Sigmoid colon (tissue), 7 donors: ENCODE data around the gene DCC. TPM values are rescaled to one million over a fixed set of nuclear protein-coding genes. Genes with fewer than 3 reads are reported as not detected.

Source experiments
- DNase-seq: peaks from one replicate; pipeline ENCODE4 v3.0.0-alpha.2; 2019
- H3K27ac ChIP-seq, 4 donors: fragments of 200-600 bp; sonication (generic); one replicate each; pipeline ENCODE4 v1.5.1; 2016 to 2019; ENCODE audit warnings: mild to moderate bottlenecking in 1 of 4
- H3K27me3 ChIP-seq, 3 donors: fragments of 200-600 bp; sonication (generic); one replicate each; pipeline ENCODE4 v1.5.1; 2019; ENCODE audit warnings: mild to moderate bottlenecking in 1 of 3
- H3K36me3 ChIP-seq, 4 donors: fragments of 200-600 bp; sonication (generic); one replicate each; pipeline ENCODE4 v1.5.1; 2016 to 2019
- H3K4me1 ChIP-seq, 4 donors: fragments of 200-600 bp; sonication (generic); one replicate each; pipeline ENCODE4 v1.5.1; 2017 to 2019
- H3K4me3 ChIP-seq, 4 donors: fragments of 200-600 bp; sonication (generic); one replicate each; pipeline ENCODE4 v1.5.1; 2017 to 2019; ENCODE audit warnings: mild to moderate bottlenecking in 2 of 4, moderate library complexity in 1 of 4
- H3K9me3 ChIP-seq, 4 donors: fragments of 200-600 bp in 3 of 4; sonication (generic) in 3 of 4; one replicate each; pipeline versions ENCODE4 v1.5.1 to v1.6.1; 2013 to 2019
- EP300 ChIP-seq, 4 donors: sonication (generic); formaldehyde crosslinking; IDR thresholded peaks; one replicate each; pipeline ENCODE4 v1.6.1; 2017; ENCODE audit warnings: antibody characterized with exemption in 4 of 4
- POLR2A ChIP-seq, 2 donors: fragments of 450-650 bp; IDR thresholded peaks; one replicate each; pipeline ENCODE4 v1.6.1; 2016; ENCODE audit warnings: antibody characterized with exemption in 2 of 2, mild to moderate bottlenecking in 2 of 2, moderate library complexity in 2 of 2
- POLR2AphosphoS5 ChIP-seq, 4 donors: sonication (generic); formaldehyde crosslinking; IDR thresholded peaks; one replicate each; pipeline ENCODE4 v1.6.1; 2017; ENCODE audit warnings: antibody characterized with exemption in 4 of 4
- WGBS, 2 donors: extraction: QIAGEN DNeasy Blood & Tissue Kit; methylation state at CpG; one replicate each; pipeline ENCODE4 v1.1.7; 2013; 5-methylcytosine and 5-hydroxymethylcytosine counted together
- intact Hi-C: fragments of 100-400 bp; cut with DNase I; formaldehyde crosslinking; loops from one replicate; pipeline ENCODE4 v1.15.1; 2023
- polyA plus RNA-seq, 3 donors: library from polyadenylated mRNA; stranded (reverse); fragments of 200-250 nt; gene quantifications; one replicate each; pipeline ENCODE4 v1.2.3, GENCODE V29; 2013
- total RNA-seq, 4 donors: library from RNA; depleted of rRNA; stranded (reverse); fragments of >200 nt; gene quantifications; one replicate each; pipeline ENCODE4 v1.1.0, GENCODE V29; 2016
- TF ChIP-seq, protein P1 (sequence below), 4 experiments: fragments of 450-650 bp in 3 of 4; fragments of 200-600 bp in 1 of 4; IDR thresholded peaks; one replicate each; pipeline ENCODE4 v1.5.1; 2016 to 2019; ENCODE audit warnings: antibody characterized with exemption in 4 of 4, mild to moderate bottlenecking in 3 of 4, moderate library complexity in 2 of 4
- donor health status: healthy with polysubstance abuse.
- donor health status: Bipolar disorder and iron deficiency.
- donor health status: healthy.

DCC gene
- total and polyA plus RNA-seq, 7 donors, result 0.04 to 0.83 (median 0.36) TPM; not detected in 2

DNA sequence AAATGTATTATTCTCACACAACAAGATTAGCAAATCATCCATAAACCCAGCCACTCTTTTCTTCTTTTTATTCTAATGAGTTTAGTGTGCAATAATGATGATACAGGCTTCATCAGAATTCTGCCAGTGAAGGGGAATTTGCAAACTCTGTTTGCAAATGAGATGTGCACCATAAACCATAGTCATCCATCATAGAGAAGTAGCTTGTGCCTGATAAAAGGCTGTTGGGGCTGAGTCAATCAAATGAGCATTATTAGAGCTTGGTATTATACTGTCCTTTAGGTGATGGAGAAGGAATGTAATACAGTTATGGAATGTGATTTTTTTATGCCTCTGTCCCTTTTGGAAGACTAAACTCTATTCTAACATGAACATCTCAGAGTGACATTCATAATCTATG is 101.8 kb downstream of the DCC start:
- intact Hi-C loops, result no loop called here
- Histone ChIP-seq H3K27me3 (no peaks in the 10 kb centered on the region), H3K9me3 (no peaks in the 10 kb centered on the region), H3K4me1 (no peaks in the 10 kb centered on the region), H3K4me3 (no peak overlapping the region), H3K27ac (no peak overlapping the region), H3K36me3 (no peaks in the 10 kb centered on the region)
- TF ChIP-seq POLR2A (IDR thresholded peaks at IDR 0.05) (no peak), EP300 (IDR thresholded peaks at IDR 0.05) (no peak), POLR2AphosphoS5 (IDR thresholded peaks at IDR 0.05) (no peak)
- TF ChIP-seq, protein P1, sequence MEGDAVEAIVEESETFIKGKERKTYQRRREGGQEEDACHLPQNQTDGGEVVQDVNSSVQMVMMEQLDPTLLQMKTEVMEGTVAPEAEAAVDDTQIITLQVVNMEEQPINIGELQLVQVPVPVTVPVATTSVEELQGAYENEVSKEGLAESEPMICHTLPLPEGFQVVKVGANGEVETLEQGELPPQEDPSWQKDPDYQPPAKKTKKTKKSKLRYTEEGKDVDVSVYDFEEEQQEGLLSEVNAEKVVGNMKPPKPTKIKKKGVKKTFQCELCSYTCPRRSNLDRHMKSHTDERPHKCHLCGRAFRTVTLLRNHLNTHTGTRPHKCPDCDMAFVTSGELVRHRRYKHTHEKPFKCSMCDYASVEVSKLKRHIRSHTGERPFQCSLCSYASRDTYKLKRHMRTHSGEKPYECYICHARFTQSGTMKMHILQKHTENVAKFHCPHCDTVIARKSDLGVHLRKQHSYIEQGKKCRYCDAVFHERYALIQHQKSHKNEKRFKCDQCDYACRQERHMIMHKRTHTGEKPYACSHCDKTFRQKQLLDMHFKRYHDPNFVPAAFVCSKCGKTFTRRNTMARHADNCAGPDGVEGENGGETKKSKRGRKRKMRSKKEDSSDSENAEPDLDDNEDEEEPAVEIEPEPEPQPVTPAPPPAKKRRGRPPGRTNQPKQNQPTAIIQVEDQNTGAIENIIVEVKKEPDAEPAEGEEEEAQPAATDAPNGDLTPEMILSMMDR (IDR thresholded peaks at IDR 0.05), result no peak
- no peak for DNase-seq

DNA sequence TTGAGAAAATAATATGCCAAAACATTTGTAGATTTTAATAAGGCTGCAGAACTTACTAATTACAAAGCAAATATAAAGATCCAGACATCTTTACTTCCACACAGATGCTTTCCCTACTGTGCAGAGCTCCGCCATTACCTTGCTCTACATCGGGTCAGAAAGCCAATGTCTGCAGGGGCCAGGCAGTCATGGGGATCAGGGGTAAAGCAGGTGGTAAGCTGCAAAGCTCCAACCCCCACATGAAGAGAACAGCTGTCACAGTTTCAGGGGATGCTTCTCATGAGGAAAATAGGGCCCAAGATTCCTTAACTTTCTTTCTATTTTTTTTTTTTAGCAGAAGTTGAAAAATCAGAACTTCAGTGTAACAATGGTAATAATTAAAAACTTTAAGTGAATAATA is 102.7 kb downstream of the DCC start:
- Histone ChIP-seq H3K27me3 (no peaks in the 10 kb centered on the region), H3K4me1 (no peaks in the 10 kb centered on the region), H3K36me3 (no peaks in the 10 kb centered on the region), H3K27ac (no peak overlapping the region), H3K4me3 (no peak overlapping the region), H3K9me3 (no peaks in the 10 kb centered on the region)
- intact Hi-C loops, result no loop called here
- 92 to 95% methylated on average over 2 of the region's 2 CpGs for WGBS, 2 donors
- no peak for TF ChIP-seq POLR2AphosphoS5 (IDR thresholded peaks at IDR 0.05)
- TF ChIP-seq, protein P1 (IDR thresholded peaks at IDR 0.05), result no peak
- DNase-seq, result no peak

DNA sequence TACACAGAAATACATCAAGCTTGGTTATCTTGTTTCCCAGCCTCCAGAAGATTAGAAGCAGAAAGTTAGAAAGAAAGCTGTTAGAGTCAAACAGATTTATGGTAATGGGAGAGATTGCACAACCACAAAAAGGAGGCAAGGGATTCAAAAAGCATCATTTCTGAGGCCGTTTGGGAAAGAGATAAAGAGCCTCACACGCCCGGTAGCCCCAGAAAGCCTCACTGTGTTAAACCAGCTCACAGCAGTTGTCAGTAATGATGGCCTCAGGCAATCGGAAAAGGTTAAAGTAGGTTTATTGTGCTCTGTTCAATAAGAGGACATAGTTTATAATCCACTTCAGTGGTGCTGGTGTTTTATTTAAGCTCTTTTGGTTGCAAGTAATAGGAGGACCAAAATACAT is 111.3 kb downstream of the DCC start:
- 59 to 74% methylated on average over 4 of the region's 4 CpGs for WGBS, 2 donors
- Histone ChIP-seq H3K27ac (no peak overlapping the region), H3K4me1 (no peaks in the 10 kb centered on the region), H3K4me3 (no peak overlapping the region), H3K36me3 (no peaks in the 10 kb centered on the region), H3K9me3 (no peaks in the 10 kb centered on the region), H3K27me3 (no peaks in the 10 kb centered on the region)
- no peak for TF ChIP-seq POLR2A (IDR thresholded peaks at IDR 0.05)
- TF ChIP-seq, protein P1 (IDR thresholded peaks at IDR 0.05), result no peak
- TF ChIP-seq POLR2AphosphoS5 (IDR thresholded peaks at IDR 0.05), result no peak
- TF ChIP-seq EP300 (IDR thresholded peaks at IDR 0.05), result no peak
- DNase-seq, result no peak
- intact Hi-C loops, result no loop called here

DNA sequence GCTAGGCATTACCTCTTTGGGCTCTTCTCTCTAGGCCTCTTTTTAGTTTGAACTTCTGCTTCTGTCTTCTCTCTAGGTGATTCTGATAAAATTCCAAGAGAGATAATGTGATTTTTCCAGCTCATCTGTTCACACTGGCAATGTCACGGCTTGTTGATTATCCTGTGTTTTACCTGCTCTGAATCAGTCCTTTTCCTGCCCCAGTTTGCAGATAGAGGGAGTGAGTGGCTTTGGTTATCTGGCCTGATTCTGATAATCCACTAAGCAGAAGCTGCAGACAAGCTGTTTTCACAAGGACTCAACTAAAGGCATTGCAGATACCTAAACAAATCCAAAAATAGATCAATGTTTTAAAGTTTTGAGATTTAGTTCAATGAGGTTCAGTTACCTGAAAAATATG is 111.9 kb downstream of the DCC start:
- H3K4me1 ChIP-seq, result no peaks in the 10 kb centered on the region
- no peak for DNase-seq
- H3K9me3 ChIP-seq, result no peaks in the 10 kb centered on the region
- TF ChIP-seq, protein P1 (IDR thresholded peaks at IDR 0.05), result no peak
- no peak for TF ChIP-seq POLR2A (IDR thresholded peaks at IDR 0.05)
- intact Hi-C loops, result no loop called here
- WGBS, 2 donors, result 73 to 85% methylated on average over 1 of the region's 1 CpG
- no peak overlapping the region for H3K4me3 ChIP-seq
- H3K27ac ChIP-seq, result no peak overlapping the region
- no peaks in the 10 kb centered on the region for H3K27me3 ChIP-seq
- H3K36me3 ChIP-seq, result no peaks in the 10 kb centered on the region

DNA sequence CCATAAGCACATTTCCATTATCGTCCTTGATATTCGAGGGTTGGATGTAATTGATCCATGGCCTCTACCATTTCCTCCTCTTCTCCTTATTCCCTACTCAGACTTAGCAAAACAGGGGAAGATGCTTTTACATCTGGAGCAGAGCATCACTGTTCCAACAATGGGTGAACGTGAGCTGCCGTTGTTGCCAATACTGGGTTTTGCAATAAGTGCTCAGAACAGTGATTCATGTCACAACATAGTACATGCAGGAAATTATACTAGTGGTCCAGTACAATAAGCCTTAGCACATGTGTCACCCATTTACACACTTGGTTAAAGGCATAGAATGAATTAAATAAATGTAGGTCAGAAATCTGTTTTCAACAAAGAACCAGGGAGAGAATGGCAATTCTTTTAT is 112.4 kb downstream of the DCC start:
- TF ChIP-seq POLR2A (IDR thresholded peaks at IDR 0.05), result no peak
- no peak for TF ChIP-seq POLR2AphosphoS5 (IDR thresholded peaks at IDR 0.05)
- TF ChIP-seq, protein P1 (IDR thresholded peaks at IDR 0.05), result no peak
- no peak for TF ChIP-seq EP300 (IDR thresholded peaks at IDR 0.05)
- no peaks in the 10 kb centered on the region for H3K36me3 ChIP-seq
- DNase-seq, result no peak
- 92% methylated on average over 4 of the region's 4 CpGs for WGBS, 2 donors
- no peak overlapping the region for H3K4me3 ChIP-seq
- no peak overlapping the region for H3K27ac ChIP-seq
- no peaks in the 10 kb centered on the region for H3K9me3 ChIP-seq
- no peaks in the 10 kb centered on the region for H3K27me3 ChIP-seq
- intact Hi-C loops, result no loop called here
- no peaks in the 10 kb centered on the region for H3K4me1 ChIP-seq
